Kidney (tissue), 14 donors: Measurements from ENCODE around the gene SRA1. TPM values are rescaled to one million over a fixed set of nuclear protein-coding genes. Genes with fewer than 3 reads are reported as not detected.

Experiments
- DNase-seq, 5 donors: peaks; one replicate each; pipeline ENCODE4 v3.0.0-alpha.2; 2013 to 2020
- FAIRE-seq: peaks from 2 replicates; lab custom pipeline; 2012; peaks lifted over from hg19 to GRCh38; lab: Jason Lieb, UNC
- H3K27ac ChIP-seq, 2 donors: one replicate each; pipeline ENCODE4 v1.7.0; 2013; ENCODE audit warnings: low read depth in 2 of 2, low read length in 2 of 2, inconsistent platforms in 1 of 2
- H3K27me3 ChIP-seq: one replicate; pipeline ENCODE4 v1.7.1; 2013; ENCODE audit warnings: low read length, inconsistent platforms; ENCODE audit not compliant: control insufficient read depth, insufficient read depth
- H3K36me3 ChIP-seq, 3 donors: one replicate each; pipeline versions ENCODE4 v1.7.0 to v1.7.1; 2013; ENCODE audit warnings: low read length in 3 of 3, control low read depth in 1 of 3, inconsistent platforms in 1 of 3; ENCODE audit not compliant: insufficient read depth in 3 of 3, control insufficient read depth in 2 of 3
- H3K4me1 ChIP-seq, 3 donors: one replicate each; pipeline versions ENCODE4 v1.7.0 to v1.7.1; 2013; ENCODE audit warnings: low read length in 3 of 3, inconsistent platforms in 1 of 3, low read depth in 1 of 3; ENCODE audit not compliant: control insufficient read depth in 2 of 3, insufficient read depth in 2 of 3
- H3K4me3 ChIP-seq, 3 donors: one replicate each; pipeline versions ENCODE4 v1.7.0 to v1.8.1; 2013; ENCODE audit warnings: low read length in 3 of 3, control low read depth in 1 of 3, inconsistent platforms in 1 of 3
- H3K9ac ChIP-seq, 3 donors: one replicate each; pipeline versions ENCODE4 v1.7.0 to v1.7.1; 2013; ENCODE audit warnings: low read length in 3 of 3, control low read depth in 1 of 3, inconsistent platforms in 1 of 3
- H3K9me3 ChIP-seq, 3 donors: one replicate each; pipeline versions ENCODE4 v1.7.0 to v1.7.1; 2013; ENCODE audit warnings: low read length in 3 of 3, control low read depth in 1 of 3, inconsistent platforms in 1 of 3; ENCODE audit not compliant: control insufficient read depth in 2 of 3, insufficient read depth in 1 of 3
- CTCF ChIP-seq: IDR thresholded peaks from 3 replicates; pipeline ENCODE4 v1.5.1; 2012; ENCODE audit warnings: mild to moderate bottlenecking, moderate library complexity, borderline replicate concordance; ENCODE audit not compliant: insufficient read depth; ENCODE audit errors: extremely low read depth
- intact Hi-C: fragments of 100-400 bp; cut with DNase I; formaldehyde crosslinking; loops from one replicate; pipeline ENCODE4 v1.11.1; 2022
- polyA plus RNA-seq: library from polyadenylated mRNA; stranded (reverse); fragments of 350-450 nt; fragmentation: Illumina TruSeq; extraction: RNeasy Lipid Tissue Mini Kit (QIAGEN cat#74804); gene quantifications from one replicate; pipeline ENCODE4 v1.2.3, GENCODE V29; 2014; ENCODE audit warnings: low read depth, low replicate concordance; ENCODE audit not compliant: insufficient read depth
- total RNA-seq: library from RNA; stranded (reverse); fragmentation: NEBNext Ultra II Directional; extraction: Animal tissue kit (Norgen Biotek cat#: 25700); gene quantifications from one replicate; pipeline ENCODE4 v1.2.1, GENCODE V29; 2021
- donor health status: control.
- donor health status: control.
- donor health status: control.
- donor health status: control.
- donor health status: control.
- donor health status: DM: yes; HTN: yes; CAD: no.
- donor health status: Normal renal cell carcinoma (clear cell type).

SRA1 gene
- total and polyA plus RNA-seq, 2 donors from 2014 or later: 31.3 to 52.4 TPM

GRCh38 chr5:140598836-140599235, 41.6 kb upstream of the SRA1 start:
- Histone ChIP-seq H3K27ac (no peak overlapping the region), H3K9ac (no peak overlapping the region), H3K36me3 (no peaks in the 10 kb centered on the region), H3K4me1 (peaks cover 0 to 5% (median 0%) of the 10 kb centered on the region in 3 donors), H3K9me3 (no peaks in the 10 kb centered on the region), H3K4me3 (no peak overlapping the region), H3K27me3 (no peaks in the 10 kb centered on the region)
- DNase-seq (no peak), FAIRE-seq (no peak)
- no peak for TF ChIP-seq CTCF
- intact Hi-C loops: no loop called here

- no peaks in the 10 kb centered on the region for H3K36me3 ChIP-seq
- DNase-seq: no peak
- no peak for TF ChIP-seq CTCF
- H3K4me3 ChIP-seq: no peak overlapping the region
- intact Hi-C loops: no loop called here
- no peak overlapping the region for H3K9ac ChIP-seq
- H3K9me3 ChIP-seq: no peaks in the 10 kb centered on the region
- no peaks in the 10 kb centered on the region for H3K27me3 ChIP-seq
- peak overlapping the region in 1 of 2 donors; percentile 37 for H3K27ac ChIP-seq
- FAIRE-seq: no peak
- peaks cover 0 to 5% (median 0%) of the 10 kb centered on the region in 3 donors for H3K4me1 ChIP-seq
These were observed 39.1 kb upstream of the SRA1 start for GRCh38 chr5:140596321-140596741.

- Histone ChIP-seq H3K9me3 (no peaks in the 10 kb centered on the region), H3K4me3 (no peak overlapping the region), H3K9ac (no peak overlapping the region), H3K4me1 (peaks cover 0 to 5% (median 0%) of the 10 kb centered on the region in 3 donors), H3K36me3 (no peaks in the 10 kb centered on the region), H3K27ac (no peak overlapping the region), H3K27me3 (no peaks in the 10 kb centered on the region)
- no peak for DNase-seq
- FAIRE-seq: no peak
- no peak for TF ChIP-seq CTCF
- intact Hi-C loops: no loop called here
These were observed 38.4 kb upstream of the SRA1 start for GRCh38 chr5:140595538-140596300.
